ENCODE measurements around the gene SLC37A1.

GRCh38 chr21:42500225-42500624 lies 13.4 kb upstream of the SLC37A1 start:
- TF ChIP-seq CTCF (IDR thresholded peaks at IDR 0.05 in 2 of 3, conservative IDR thresholded peaks at IDR 0.05 in 1 of 3; ENCODE audit: borderline replicate concordance in 1 of 3, insufficient read depth in 1 of 3, low read depth in 2 of 3, low read length in 2 of 3) (no peak), POLR2AphosphoS5 (IDR thresholded peaks at IDR 0.05; ENCODE audit: low read depth, low read length) (no peak), POLR2A (IDR thresholded peaks at IDR 0.05; ENCODE audit: borderline replicate concordance, extremely low read depth, insufficient read depth, insufficient read length) (no peak), EZH2 (IDR thresholded peaks at IDR 0.05) (no peak)

Data from HCT116 (cell line).